Endothelial cell (in vitro differentiated cells): ENCODE measurements around the gene LSR. TPM values are rescaled to one million over a fixed set of nuclear protein-coding genes. Genes with fewer than 3 reads are reported as not detected.
"Not testable (repeated sequence)": the region's sequence is repeated elsewhere in the genome, so short reads cannot be mapped to it uniquely, and the experiment has no call there.

Source experiments
- DNase-seq: peaks from one replicate; pipeline ENCODE4 v3.0.0; 2021; ENCODE audit warnings: low spot score
- H3K27ac Mint-ChIP-seq: one replicate; pipeline ENCODE4 v1.8.0; 2021; ENCODE audit warnings: mixed read lengths, inconsistent platforms; ENCODE audit not compliant: unreplicated experiment
- H3K27me3 Mint-ChIP-seq: one replicate; pipeline ENCODE4 v1.8.0; 2021; ENCODE audit warnings: mild to moderate bottlenecking, moderate library complexity, mixed read lengths, inconsistent platforms; ENCODE audit not compliant: unreplicated experiment
- H3K36me3 Mint-ChIP-seq: one replicate; pipeline ENCODE4 v1.8.0; 2021; ENCODE audit warnings: mild to moderate bottlenecking, low read depth, mixed read lengths, inconsistent platforms; ENCODE audit not compliant: unreplicated experiment
- H3K4me1 Mint-ChIP-seq: one replicate; pipeline ENCODE4 v1.8.0; 2021; ENCODE audit warnings: mild to moderate bottlenecking, mixed read lengths, inconsistent platforms; ENCODE audit not compliant: unreplicated experiment
- H3K4me3 Mint-ChIP-seq: one replicate; pipeline ENCODE4 v1.8.0; 2021; ENCODE audit warnings: mild to moderate bottlenecking, mixed read lengths, inconsistent platforms; ENCODE audit not compliant: unreplicated experiment
- H3K9me3 Mint-ChIP-seq: one replicate; pipeline ENCODE4 v1.8.0; 2021; ENCODE audit warnings: mixed read lengths, inconsistent platforms; ENCODE audit not compliant: unreplicated experiment
- total RNA-seq: library from RNA; stranded (reverse); fragmentation: NEBNext Ultra II Directional; extraction: Animal tissue kit (Norgen Biotek cat#: 25700); gene quantifications from one replicate; pipeline ENCODE4 v1.2.1, GENCODE V29; 2021; ENCODE audit not compliant: unreplicated experiment
- TF ChIP-seq, protein P1 (sequence below): fragments of 200-600 bp; sonication (generic); IDR thresholded peaks from one replicate; pipeline ENCODE4 v1.5.0; 2021; ENCODE audit warnings: antibody characterized with exemption; ENCODE audit not compliant: unreplicated experiment

Gene LSR
- total RNA-seq, 1 donor from 2014 or later: 35.9 TPM

DNA sequence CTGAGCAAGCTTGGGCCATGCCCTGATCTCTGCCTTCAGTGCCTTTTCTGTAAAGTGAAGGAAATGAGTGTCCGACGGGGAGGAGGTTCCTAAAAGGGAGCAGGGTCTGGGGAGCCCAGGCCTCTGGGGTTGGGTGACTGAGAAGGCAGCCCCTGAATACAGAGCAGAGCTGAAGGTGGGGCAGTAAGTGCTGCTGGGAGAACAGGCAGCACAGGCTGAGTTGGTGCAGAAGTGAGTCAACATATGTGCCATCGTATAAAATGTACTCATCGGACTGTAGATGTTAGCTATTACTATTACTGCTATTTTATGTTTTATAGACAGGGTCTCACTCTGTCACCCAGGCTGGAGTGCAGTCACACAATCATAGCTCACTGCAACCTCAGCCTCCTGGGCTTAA is 32.5 kb downstream of the LSR start:
- TF ChIP-seq, protein P1, sequence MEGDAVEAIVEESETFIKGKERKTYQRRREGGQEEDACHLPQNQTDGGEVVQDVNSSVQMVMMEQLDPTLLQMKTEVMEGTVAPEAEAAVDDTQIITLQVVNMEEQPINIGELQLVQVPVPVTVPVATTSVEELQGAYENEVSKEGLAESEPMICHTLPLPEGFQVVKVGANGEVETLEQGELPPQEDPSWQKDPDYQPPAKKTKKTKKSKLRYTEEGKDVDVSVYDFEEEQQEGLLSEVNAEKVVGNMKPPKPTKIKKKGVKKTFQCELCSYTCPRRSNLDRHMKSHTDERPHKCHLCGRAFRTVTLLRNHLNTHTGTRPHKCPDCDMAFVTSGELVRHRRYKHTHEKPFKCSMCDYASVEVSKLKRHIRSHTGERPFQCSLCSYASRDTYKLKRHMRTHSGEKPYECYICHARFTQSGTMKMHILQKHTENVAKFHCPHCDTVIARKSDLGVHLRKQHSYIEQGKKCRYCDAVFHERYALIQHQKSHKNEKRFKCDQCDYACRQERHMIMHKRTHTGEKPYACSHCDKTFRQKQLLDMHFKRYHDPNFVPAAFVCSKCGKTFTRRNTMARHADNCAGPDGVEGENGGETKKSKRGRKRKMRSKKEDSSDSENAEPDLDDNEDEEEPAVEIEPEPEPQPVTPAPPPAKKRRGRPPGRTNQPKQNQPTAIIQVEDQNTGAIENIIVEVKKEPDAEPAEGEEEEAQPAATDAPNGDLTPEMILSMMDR: no peak

DNA sequence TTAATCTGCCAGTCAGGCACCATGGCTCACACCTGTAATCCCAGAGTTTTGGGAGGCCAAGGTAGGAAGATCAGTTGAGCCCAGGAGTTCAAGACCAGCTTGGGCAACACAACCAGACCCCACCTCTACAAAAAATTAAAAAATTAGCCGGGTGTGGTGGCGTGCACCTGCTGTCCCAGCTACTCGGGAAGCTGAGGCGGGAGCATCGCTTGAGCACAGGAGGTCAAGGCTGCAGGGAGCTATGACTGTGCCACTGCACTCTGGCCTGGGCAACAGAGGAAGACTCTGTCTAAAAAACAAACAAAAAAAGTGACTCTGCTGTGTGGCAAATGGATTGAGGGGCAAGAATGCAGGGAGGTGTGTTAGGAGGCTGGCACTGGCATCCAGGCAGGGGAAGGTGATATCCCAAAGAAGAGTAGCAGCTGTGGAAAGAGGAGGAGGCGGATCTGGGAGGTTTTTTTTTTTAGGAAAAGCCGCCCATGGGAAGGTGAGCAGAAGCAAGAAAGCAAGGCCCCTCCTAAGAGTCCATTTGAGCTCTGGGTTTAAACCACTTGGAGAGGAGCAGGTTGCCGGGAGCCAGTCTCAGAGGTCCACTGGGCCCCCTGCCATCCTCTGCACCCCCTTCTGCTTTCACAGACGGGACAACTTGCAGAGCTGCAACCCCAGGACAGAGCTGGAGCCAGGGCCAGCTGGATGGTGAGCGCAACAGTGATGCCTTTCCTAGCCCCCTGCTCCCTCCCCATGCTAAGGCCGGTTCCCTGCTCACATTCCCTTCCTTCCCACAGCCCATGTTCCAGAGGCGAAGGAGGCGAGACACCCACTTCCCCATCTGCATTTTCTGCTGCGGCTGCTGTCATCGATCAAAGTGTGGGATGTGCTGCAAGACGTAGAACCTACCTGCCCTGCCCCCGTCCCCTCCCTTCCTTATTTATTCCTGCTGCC is 35.6 kb downstream of the LSR start:
- H3K4me3 Mint-ChIP-seq: no peak overlapping the region
- TF ChIP-seq, protein P1: no peak
- H3K4me1 Mint-ChIP-seq: no peaks in the 10 kb centered on the region
- no peaks in the 10 kb centered on the region for H3K36me3 Mint-ChIP-seq
- peaks cover 8% of the 10 kb centered on the region for H3K27me3 Mint-ChIP-seq
- no peaks in the 10 kb centered on the region for H3K9me3 Mint-ChIP-seq
- DNase-seq: no peak
- no peak overlapping the region for H3K27ac Mint-ChIP-seq

More for the DNA sequence above, 32.5 kb downstream of the LSR start:
- no peak overlapping the region for H3K4me3 Mint-ChIP-seq
- H3K36me3 Mint-ChIP-seq: peaks cover 4% of the 10 kb centered on the region
- no peak for DNase-seq
- H3K9me3 Mint-ChIP-seq: no peaks in the 10 kb centered on the region
- H3K4me1 Mint-ChIP-seq: no peaks in the 10 kb centered on the region
- no peak overlapping the region for H3K27ac Mint-ChIP-seq
- peaks cover 12% of the 10 kb centered on the region for H3K27me3 Mint-ChIP-seq

DNA sequence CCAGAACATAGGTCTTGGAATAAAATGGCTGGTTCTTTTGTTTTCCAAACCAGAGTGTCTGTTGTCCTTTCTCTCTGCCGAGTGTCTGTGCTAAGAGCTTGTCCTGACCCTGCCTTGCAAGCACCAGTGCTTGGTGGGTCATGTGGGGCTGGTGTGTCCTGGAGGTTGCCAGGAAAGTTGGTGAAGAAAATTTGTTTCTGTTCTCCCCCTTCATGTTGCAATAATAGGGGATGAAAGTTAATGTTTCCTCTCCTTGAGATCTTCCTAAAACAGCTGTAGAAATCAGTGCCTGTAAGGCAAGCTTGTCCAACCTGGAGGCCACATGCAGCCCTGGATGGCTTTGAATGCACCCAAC is 36.3 kb downstream of the LSR start:
- no peak for DNase-seq
- no peak overlapping the region for H3K4me3 Mint-ChIP-seq
- no peaks in the 10 kb centered on the region for H3K9me3 Mint-ChIP-seq
- H3K27ac Mint-ChIP-seq: no peak overlapping the region
- H3K27me3 Mint-ChIP-seq: peaks cover 8% of the 10 kb centered on the region
- no peaks in the 10 kb centered on the region for H3K36me3 Mint-ChIP-seq
- TF ChIP-seq, protein P1: no peak
- H3K4me1 Mint-ChIP-seq: no peaks in the 10 kb centered on the region

DNA sequence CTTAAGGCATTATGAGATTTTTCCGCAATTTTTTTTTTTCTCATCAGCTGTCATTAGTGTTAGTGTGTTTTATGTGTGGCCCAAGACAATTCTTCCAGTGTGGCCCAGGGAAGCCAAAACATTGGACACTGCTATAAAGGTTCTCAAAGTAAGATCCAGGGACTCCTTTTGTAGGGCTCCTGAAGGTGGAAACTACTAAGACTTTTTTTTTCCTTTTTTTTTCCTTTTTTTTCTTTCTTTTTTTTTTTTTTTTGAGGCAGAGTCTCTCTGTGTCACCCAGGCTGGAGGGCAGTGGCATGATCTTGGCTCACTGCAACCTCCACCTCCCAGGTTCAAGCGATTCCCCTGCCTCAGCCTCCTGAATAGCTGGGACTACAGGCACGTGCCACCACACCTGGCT is 36.7 kb downstream of the LSR start:
- H3K27me3 Mint-ChIP-seq, H3K9me3 Mint-ChIP-seq, H3K4me1 Mint-ChIP-seq, DNase-seq, H3K4me3 Mint-ChIP-seq, H3K27ac Mint-ChIP-seq, H3K36me3 Mint-ChIP-seq: not testable (repeated sequence)

DNA sequence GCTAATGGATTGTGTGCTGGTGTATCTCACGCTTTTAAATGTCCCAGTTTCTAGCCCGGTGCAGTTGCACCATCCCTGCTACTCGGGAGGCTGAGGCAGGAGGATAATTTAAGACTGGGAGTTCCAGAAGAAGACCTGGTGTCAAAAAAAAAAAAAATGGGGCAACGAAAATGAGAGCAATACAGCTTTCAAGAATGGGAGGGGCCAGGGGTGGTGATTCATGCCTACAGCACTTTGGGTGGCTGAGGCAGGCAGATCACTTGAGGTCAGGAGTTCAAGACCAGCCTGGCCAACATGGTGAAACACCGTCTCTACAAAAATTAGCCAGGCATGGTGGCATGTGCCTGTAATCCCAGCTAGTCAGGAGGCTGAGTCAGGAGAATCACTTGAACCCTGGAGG is 37.3 kb downstream of the LSR start:
- H3K27me3 Mint-ChIP-seq, H3K27ac Mint-ChIP-seq, DNase-seq, H3K4me1 Mint-ChIP-seq, H3K9me3 Mint-ChIP-seq, H3K36me3 Mint-ChIP-seq, H3K4me3 Mint-ChIP-seq: not testable (repeated sequence)

DNA sequence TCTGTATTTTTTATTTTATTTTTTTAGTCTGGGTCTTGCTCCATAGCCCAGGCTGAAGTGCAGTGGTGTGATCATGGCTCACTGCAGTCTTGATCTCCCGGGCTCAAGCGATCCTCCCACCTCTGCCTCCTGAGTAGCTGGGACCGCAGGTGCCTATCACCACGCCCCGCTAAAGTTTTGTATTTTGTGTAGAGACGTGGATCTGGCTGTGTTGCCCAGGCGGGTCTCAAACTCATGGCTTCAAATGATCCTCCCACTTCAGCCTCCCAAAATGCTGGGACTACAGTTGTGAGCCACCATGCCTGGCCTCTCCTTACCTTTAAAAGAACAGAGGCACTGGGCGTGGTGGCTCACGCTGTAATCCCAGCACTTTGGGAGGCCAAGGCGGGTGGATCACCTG is 38.9 kb downstream of the LSR start:
- no peak overlapping the region for H3K4me3 Mint-ChIP-seq
- peaks cover 9% of the 10 kb centered on the region for H3K27me3 Mint-ChIP-seq
- H3K9me3 Mint-ChIP-seq: no peaks in the 10 kb centered on the region
- no peak overlapping the region for H3K27ac Mint-ChIP-seq
- H3K4me1 Mint-ChIP-seq: no peaks in the 10 kb centered on the region
- TF ChIP-seq, protein P1: no peak
- DNase-seq: no peak
- no peaks in the 10 kb centered on the region for H3K36me3 Mint-ChIP-seq
